Caco-2 (cell line): ENCODE results near the gene HIVEP3. TPM values are rescaled to one million over a fixed set of nuclear protein-coding genes. Genes with fewer than 3 reads are reported as not detected.

Experiments
- BruUV-seq: library from RNA; stranded (reverse); fragments of 400-500 nt; replicated peaks from 2 replicates; lab custom pipeline; 2021; lab: Mats Ljungman, UMichigan
- CTCF ChIA-PET: fragments of 300-600 bp; sonication (Branson Sonifier 250); formaldehyde crosslinking; loops from one replicate; lab custom pipeline; 2022; ENCODE audit warnings: antibody characterized with exemption; lab: Charles Lee
- POLR2A ChIA-PET: fragments of 300-600 bp; sonication (Branson Sonifier 250); formaldehyde crosslinking; loops from one replicate; lab custom pipeline; 2022; ENCODE audit warnings: antibody characterized with exemption; lab: Charles Lee
- DNase-seq, 2 experiments: peaks; one replicate each; pipeline versions ENCODE4 v3.0.0 to v3.0.0-alpha.2; 2020 to 2022
- H3K27me3 ChIP-seq: replicated peaks from 2 replicates; pipeline ENCODE4 v1.6.0; 2011; ENCODE audit warnings: low read length; ENCODE audit not compliant: control insufficient read depth, insufficient read depth
- H3K36me3 ChIP-seq: 2 replicates; pipeline ENCODE4 v1.5.1; 2011; ENCODE audit warnings: low read length; ENCODE audit not compliant: control insufficient read depth, insufficient read depth
- H3K4me1 ChIP-seq: fragments of 250-450 bp; sonication (Bioruptor Pico); 2 replicates; pipeline ENCODE4 v1.5.1; 2020; ENCODE audit warnings: mild to moderate bottlenecking
- H3K4me3 ChIP-seq: 2 replicates; pipeline ENCODE4 v1.5.1; 2011; ENCODE audit warnings: low read depth, mild to moderate bottlenecking, control low read depth, low read length
- H3K9me3 ChIP-seq: fragments of 250-450 bp; sonication (Bioruptor Pico); 2 replicates; pipeline ENCODE4 v1.5.1; 2020; ENCODE audit warnings: mild to moderate bottlenecking, moderate library complexity
- H3K27ac Mint-ChIP-seq: one replicate; pipeline ENCODE4 v1.8.0; 2022; ENCODE audit warnings: mixed read lengths; ENCODE audit not compliant: unreplicated experiment
- H3K27me3 Mint-ChIP-seq: one replicate; pipeline ENCODE4 v1.8.0; 2022; ENCODE audit warnings: mixed read lengths; ENCODE audit not compliant: insufficient read depth, unreplicated experiment
- H3K36me3 Mint-ChIP-seq: one replicate; pipeline ENCODE4 v1.8.0; 2022; ENCODE audit warnings: mild to moderate bottlenecking, mixed read lengths; ENCODE audit not compliant: insufficient read depth, unreplicated experiment
- H3K4me1 Mint-ChIP-seq: one replicate; pipeline ENCODE4 v1.8.0; 2022; ENCODE audit warnings: low read depth, mixed read lengths; ENCODE audit not compliant: unreplicated experiment
- H3K4me3 Mint-ChIP-seq: one replicate; pipeline ENCODE4 v1.8.0; 2022; ENCODE audit warnings: mild to moderate bottlenecking, moderate library complexity, mixed read lengths; ENCODE audit not compliant: unreplicated experiment
- H3K9me3 Mint-ChIP-seq: one replicate; pipeline ENCODE4 v1.8.0; 2022; ENCODE audit warnings: mixed read lengths; ENCODE audit not compliant: unreplicated experiment
- intact Hi-C: fragments of 100-400 bp; cut with micrococcal nuclease; formaldehyde crosslinking; loops from one replicate; pipeline ENCODE4 v1.10.0; 2022; ENCODE audit not compliant: unreplicated experiment
- total RNA-seq: library from RNA; stranded (reverse); gene quantifications from 2 replicates; pipeline ENCODE4 v1.2.3, GENCODE V29; 2022
- TF ChIP-seq, protein P1 (sequence below), 2 experiments: fragments of 200-600 bp in 1 of 2; IDR thresholded peaks; 1 replicate in 1 of 2; 2 replicates in 1 of 2; pipeline versions ENCODE4 v1.5.1 to v1.8.0; 2011 to 2022; ENCODE audit warnings: antibody characterized with exemption in 1 of 2, control low read depth in 1 of 2, inconsistent platforms in 1 of 2, low read depth in 1 of 2, low read length in 1 of 2, mild to moderate bottlenecking in 1 of 2, moderate library complexity in 1 of 2; ENCODE audit not compliant: insufficient read depth in 1 of 2, severe bottlenecking in 1 of 2, unreplicated experiment in 1 of 2

The HIVEP3 gene
- total RNA-seq, 1 experiment from 2014 or later: 0.25 TPM

DNA sequence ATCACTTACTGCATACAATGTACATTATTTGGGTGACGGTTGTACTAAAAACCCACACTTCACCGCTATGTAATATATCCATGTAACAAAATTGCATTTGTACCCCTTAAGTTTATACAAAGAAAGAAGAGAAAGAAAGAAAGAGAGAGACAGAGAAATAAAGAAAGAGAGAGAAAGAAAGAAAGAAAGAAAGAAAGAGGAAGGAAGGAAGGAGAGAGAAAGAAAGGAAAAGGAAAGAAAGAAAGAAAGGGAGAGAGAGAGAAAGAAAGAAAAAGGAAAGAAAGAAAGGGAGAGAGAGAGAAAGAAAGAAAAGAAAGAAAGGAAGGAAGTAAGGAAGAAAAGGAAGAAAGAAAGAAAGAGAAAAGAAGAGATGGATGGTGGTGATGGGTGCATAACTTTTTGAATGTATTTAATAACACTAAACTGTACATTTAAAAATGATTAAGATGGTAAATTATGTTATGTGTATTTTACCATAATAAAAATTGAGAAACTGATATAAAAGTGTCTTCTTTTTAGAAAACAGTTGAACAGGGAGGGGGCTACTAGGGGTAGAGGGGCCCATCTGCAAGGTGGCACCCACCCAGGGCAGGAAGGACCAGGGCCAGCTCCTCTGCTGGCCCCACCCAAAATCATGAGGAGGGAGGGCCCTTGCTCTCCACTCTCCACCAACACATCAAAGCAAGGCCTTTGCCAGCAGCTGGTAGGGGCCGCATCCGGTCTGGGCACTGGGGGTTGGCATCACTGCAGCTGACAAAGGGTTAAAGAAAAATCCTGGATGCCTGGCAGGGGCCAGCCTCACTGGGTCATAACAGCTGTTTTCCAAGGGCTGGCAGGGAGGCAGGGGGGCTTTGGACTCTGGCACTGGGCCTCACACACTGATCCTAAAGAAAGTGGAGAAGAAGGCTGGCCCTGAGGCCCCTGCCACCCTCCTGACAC, 280.4 kb downstream of the HIVEP3 start:
- DNase-seq: no peak
- no peaks in the 10 kb centered on the region for H3K36me3 Mint-ChIP-seq
- Histone ChIP-seq H3K27me3 (no peaks in the 10 kb centered on the region), H3K4me3 (no peak overlapping the region), H3K36me3 (no peaks in the 10 kb centered on the region), H3K4me1 (no peaks in the 10 kb centered on the region), H3K9me3 (no peaks in the 10 kb centered on the region)
- TF ChIP-seq, protein P1, sequence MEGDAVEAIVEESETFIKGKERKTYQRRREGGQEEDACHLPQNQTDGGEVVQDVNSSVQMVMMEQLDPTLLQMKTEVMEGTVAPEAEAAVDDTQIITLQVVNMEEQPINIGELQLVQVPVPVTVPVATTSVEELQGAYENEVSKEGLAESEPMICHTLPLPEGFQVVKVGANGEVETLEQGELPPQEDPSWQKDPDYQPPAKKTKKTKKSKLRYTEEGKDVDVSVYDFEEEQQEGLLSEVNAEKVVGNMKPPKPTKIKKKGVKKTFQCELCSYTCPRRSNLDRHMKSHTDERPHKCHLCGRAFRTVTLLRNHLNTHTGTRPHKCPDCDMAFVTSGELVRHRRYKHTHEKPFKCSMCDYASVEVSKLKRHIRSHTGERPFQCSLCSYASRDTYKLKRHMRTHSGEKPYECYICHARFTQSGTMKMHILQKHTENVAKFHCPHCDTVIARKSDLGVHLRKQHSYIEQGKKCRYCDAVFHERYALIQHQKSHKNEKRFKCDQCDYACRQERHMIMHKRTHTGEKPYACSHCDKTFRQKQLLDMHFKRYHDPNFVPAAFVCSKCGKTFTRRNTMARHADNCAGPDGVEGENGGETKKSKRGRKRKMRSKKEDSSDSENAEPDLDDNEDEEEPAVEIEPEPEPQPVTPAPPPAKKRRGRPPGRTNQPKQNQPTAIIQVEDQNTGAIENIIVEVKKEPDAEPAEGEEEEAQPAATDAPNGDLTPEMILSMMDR (IDR thresholded peaks at IDR 0.05; ENCODE audit: insufficient read depth in 1 of 2, low read depth in 1 of 2, low read length in 1 of 2, severe bottlenecking in 1 of 2, unreplicated experiment in 1 of 2): no peak
- intact Hi-C loops: no loop called here
- H3K4me1 Mint-ChIP-seq: no peaks in the 10 kb centered on the region
- ChIA-PET POLR2A (no interaction called here), CTCF (no interaction called here)
- H3K27me3 Mint-ChIP-seq: peaks cover 6% of the 10 kb centered on the region
- no peaks in the 10 kb centered on the region for H3K9me3 Mint-ChIP-seq
- H3K27ac Mint-ChIP-seq: no peak overlapping the region
- BruUV-seq: no TSS peak
- H3K4me3 Mint-ChIP-seq: no peak overlapping the region

DNA sequence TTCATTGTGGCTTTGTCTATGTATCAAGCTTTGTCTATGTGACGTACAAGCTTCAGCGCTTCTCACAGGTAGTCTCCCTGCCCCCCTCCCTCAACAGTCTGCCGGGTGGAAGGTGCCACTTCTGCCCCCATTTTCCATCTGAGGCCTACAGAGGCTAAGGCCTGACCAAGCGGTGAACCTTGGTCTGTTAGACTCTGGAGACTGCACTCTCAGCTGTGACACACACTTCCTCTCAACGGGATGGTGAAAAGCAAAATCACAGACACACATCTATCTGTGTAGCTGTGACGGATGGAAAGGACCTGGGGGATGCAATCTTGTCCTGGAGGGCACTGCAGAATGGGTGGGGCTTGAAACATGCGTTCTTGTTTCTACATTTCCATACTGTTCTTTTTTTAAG, 281.4 kb downstream of the HIVEP3 start:
- H3K4me1 Mint-ChIP-seq: no peaks in the 10 kb centered on the region
- TF ChIP-seq, protein P1 (IDR thresholded peaks at IDR 0.05; ENCODE audit: insufficient read depth in 1 of 2, low read depth in 1 of 2, low read length in 1 of 2, severe bottlenecking in 1 of 2, unreplicated experiment in 1 of 2): no peak
- CTCF ChIA-PET: no interaction called here
- H3K27me3 Mint-ChIP-seq: peaks cover 6% of the 10 kb centered on the region
- Histone ChIP-seq H3K36me3 (no peaks in the 10 kb centered on the region), H3K4me3 (no peak overlapping the region), H3K27me3 (no peaks in the 10 kb centered on the region), H3K4me1 (no peaks in the 10 kb centered on the region), H3K9me3 (no peaks in the 10 kb centered on the region)
- H3K36me3 Mint-ChIP-seq: no peaks in the 10 kb centered on the region
- intact Hi-C loops: no loop called here
- POLR2A ChIA-PET: no interaction called here
- no peak overlapping the region for H3K4me3 Mint-ChIP-seq
- BruUV-seq: no TSS peak
- no peaks in the 10 kb centered on the region for H3K9me3 Mint-ChIP-seq
- no peak overlapping the region for H3K27ac Mint-ChIP-seq
- no peak for DNase-seq

DNA sequence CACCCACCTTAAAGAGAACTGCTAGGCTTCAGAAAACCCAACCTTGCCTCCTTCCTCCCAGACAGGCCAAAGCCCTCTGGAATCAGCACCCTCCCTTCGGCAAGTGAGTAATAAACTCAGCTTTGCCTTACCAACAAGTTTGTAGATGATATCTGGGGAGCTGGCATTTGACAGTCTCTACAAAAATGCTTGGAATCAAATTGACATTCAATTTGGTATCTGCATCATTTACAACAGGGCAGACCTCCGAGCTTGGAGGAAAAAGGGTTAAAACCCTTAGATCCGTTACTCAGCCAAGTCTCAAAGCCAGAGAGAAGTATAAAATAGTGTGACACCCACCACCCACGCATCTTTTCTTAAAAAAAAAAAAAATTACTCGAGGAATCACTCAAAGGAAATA, 285.0 kb downstream of the HIVEP3 start:
- Histone ChIP-seq H3K27me3 (no peaks in the 10 kb centered on the region), H3K4me3 (no peak overlapping the region), H3K4me1 (no peaks in the 10 kb centered on the region), H3K36me3 (no peaks in the 10 kb centered on the region), H3K9me3 (no peaks in the 10 kb centered on the region)
- H3K27ac Mint-ChIP-seq: no peak overlapping the region
- no peaks in the 10 kb centered on the region for H3K36me3 Mint-ChIP-seq
- intact Hi-C loops: no loop called here
- no peak overlapping the region for H3K4me3 Mint-ChIP-seq
- TF ChIP-seq, protein P1 (IDR thresholded peaks at IDR 0.05; ENCODE audit: insufficient read depth in 1 of 2, low read depth in 1 of 2, low read length in 1 of 2, severe bottlenecking in 1 of 2, unreplicated experiment in 1 of 2): no peak
- POLR2A ChIA-PET: no interaction called here
- peaks cover 6% of the 10 kb centered on the region for H3K27me3 Mint-ChIP-seq
- CTCF ChIA-PET: interaction anchor here (0.7 kb wide), 1 partner anchor 31 kb away, joined by 3 read pairs; no protein-coding TSS in a partner anchor
- no TSS peak for BruUV-seq
- H3K9me3 Mint-ChIP-seq: no peaks in the 10 kb centered on the region
- H3K4me1 Mint-ChIP-seq: no peaks in the 10 kb centered on the region
- DNase-seq: no peak
